HepG2 (cell line): ENCODE results near the gene METTL16. TPM values are rescaled to one million over a fixed set of nuclear protein-coding genes. Genes with fewer than 3 reads are reported as not detected.

ENCODE experiments used
- ATAC-seq: fragments of 200-7000 bp; cut with Tn5 transposase; 3 replicates; pipeline ENCODE4 v1.9.1; 2020; ENCODE audit warnings: mild to moderate bottlenecking, moderate library complexity
- BruUV-seq: library from RNA; stranded (reverse); fragments of 400-500 nt; replicated peaks from 2 replicates; lab custom pipeline; 2021; lab: Mats Ljungman, UMichigan
- CTCF ChIA-PET: fragments of 300-600 bp; formaldehyde crosslinking; extraction: SDS; loops from one replicate; lab custom pipeline; 2021; ENCODE audit warnings: low total read pairs, inconsistent platforms, low intra/inter-chr PET ratio; lab: Yijun Ruan, JAX
- POLR2A ChIA-PET: fragments of 350-600 bp; sonication (Branson Sonifier 250); formaldehyde crosslinking; loops from one replicate; lab custom pipeline; 2020; ENCODE audit warnings: antibody characterized with exemption, inconsistent platforms; lab: Yijun Ruan, JAX
- DNase-seq: peaks from one replicate; pipeline ENCODE4 v3.0.0-alpha.2; 2015; ENCODE audit warnings: low spot score
- FAIRE-seq: peaks from 3 replicates; lab custom pipeline; 2011; peaks lifted over from hg19 to GRCh38; lab: Jason Lieb, UNC
- H2AFZ ChIP-seq: one replicate; pipeline ENCODE4 v1.6.1; 2011; ENCODE audit warnings: low read length, inconsistent platforms
- H3K27ac ChIP-seq: fragments of 300-600 bp; 3 replicates; pipeline ENCODE4 v1.8.0; 2011; ENCODE audit warnings: mixed run types, mild to moderate bottlenecking, mixed read lengths, low read length, inconsistent platforms; ENCODE audit not compliant: insufficient read depth; ENCODE audit errors: extremely low read length
- H3K27me3 ChIP-seq, 2 experiments: fragments of 200-600 bp in 1 of 2; 2 replicates in 1 of 2; 3 replicates in 1 of 2; pipeline versions ENCODE4 v1.6.0 to v1.8.0; 2011; ENCODE audit warnings: low read length in 2 of 2, mild to moderate bottlenecking in 2 of 2, moderate library complexity in 2 of 2, inconsistent platforms in 1 of 2; ENCODE audit not compliant: insufficient read depth in 2 of 2, control insufficient read depth in 1 of 2
- H3K36me3 ChIP-seq, 2 experiments: fragments of 200-600 bp in 1 of 2; replicated peaks in 1 of 2; 2 replicates in 1 of 2; 3 replicates in 1 of 2; pipeline versions ENCODE4 v1.5.1 to v1.8.0; 2011; ENCODE audit warnings: low read length in 2 of 2, inconsistent platforms in 1 of 2; ENCODE audit not compliant: insufficient read depth in 2 of 2, control insufficient read depth in 1 of 2
- H3K4me1 ChIP-seq: 2 replicates; pipeline ENCODE4 v1.5.1; 2012; ENCODE audit warnings: low read length, inconsistent platforms; ENCODE audit not compliant: insufficient read depth
- H3K4me2 ChIP-seq: 2 replicates; pipeline ENCODE4 v1.6.0; 2011; ENCODE audit warnings: low read depth, low read length, inconsistent platforms
- H3K4me3 ChIP-seq, 3 experiments: fragments of 200-600 bp in 1 of 3; sonication (generic), shearing (Covaris generic) in 1 of 3; replicated peaks in 1 of 3; 2 replicates each; pipeline ENCODE4 v1.5.1; 2011 to 2016; ENCODE audit warnings: low read length in 3 of 3, inconsistent platforms in 2 of 3, low read depth in 2 of 3, mild to moderate bottlenecking in 2 of 3, control low read depth in 1 of 3, mixed read lengths in 1 of 3; ENCODE audit not compliant: insufficient read depth in 1 of 3
- H3K79me2 ChIP-seq: one replicate; pipeline ENCODE4 v1.6.1; 2011; ENCODE audit warnings: low read length, inconsistent platforms; ENCODE audit not compliant: insufficient read depth
- H3K9ac ChIP-seq: 2 replicates; pipeline ENCODE4 v1.6.0; 2011; ENCODE audit warnings: mild to moderate bottlenecking, low read depth, low read length, inconsistent platforms; ENCODE audit not compliant: insufficient read depth
- H3K9me3 ChIP-seq: 2 replicates; pipeline ENCODE4 v1.5.1; 2012; ENCODE audit warnings: mild to moderate bottlenecking, low read length
- H4K20me1 ChIP-seq: 2 replicates; pipeline ENCODE4 v1.6.0; 2011; ENCODE audit warnings: inconsistent platforms, mild to moderate bottlenecking, low read length, moderate library complexity; ENCODE audit not compliant: insufficient read depth
- EED ChIP-seq: sonication (generic); formaldehyde crosslinking; IDR thresholded peaks from 2 replicates; pipeline ENCODE4 v1.5.0; 2020; ENCODE audit warnings: mild to moderate bottlenecking, missing genetic modification reagents
- FOXA3 ChIP-seq: IDR thresholded peaks from 2 replicates; pipeline ENCODE4 v1.6.1; 2016; ENCODE audit warnings: missing genetic modification reagents, missing compliant biosample characterization
- GPN1 ChIP-seq: sonication (generic); formaldehyde crosslinking; IDR thresholded peaks from 2 replicates; pipeline ENCODE4 v1.5.1; 2020; ENCODE audit warnings: missing genetic modification reagents, borderline replicate concordance
- HNRNPK ChIP-seq: fragments of 200-400 bp; formaldehyde crosslinking; IDR thresholded peaks from 2 replicates; pipeline ENCODE4 v1.6.1; 2018; ENCODE audit warnings: low read length, low read depth, moderate library complexity, mild to moderate bottlenecking; ENCODE audit not compliant: poor library complexity, severe bottlenecking
- ISX ChIP-seq: sonication (generic); formaldehyde crosslinking; conservative IDR thresholded peaks from 2 replicates; pipeline ENCODE4 v1.5.0; 2020; ENCODE audit warnings: missing genetic modification reagents
- MED1 ChIP-seq: sonication (generic); formaldehyde crosslinking; IDR thresholded peaks from 2 replicates; pipeline ENCODE4 v1.4.0; 2020; ENCODE audit warnings: missing genetic modification reagents
- NONO ChIP-seq, 2 experiments: fragments of 450-650 bp in 1 of 2; sonication (generic) in 1 of 2; formaldehyde crosslinking in 1 of 2; IDR thresholded peaks in 1 of 2; conservative IDR thresholded peaks in 1 of 2; 2 replicates each; pipeline versions ENCODE4 v1.6.1 to v1.8.0; 2017 to 2022; ENCODE audit warnings: mild to moderate bottlenecking in 1 of 2, missing genetic modification reagents in 1 of 2, moderate library complexity in 1 of 2
- PHF5A ChIP-seq: IDR thresholded peaks from one replicate; pipeline ENCODE4 v1.6.1; 2018; ENCODE audit warnings: low read depth, missing genetic modification reagents; ENCODE audit not compliant: unreplicated experiment
- SOX5 ChIP-seq: IDR thresholded peaks from 2 replicates; pipeline ENCODE4 v1.6.1; 2016; ENCODE audit warnings: borderline replicate concordance
- STAT5B ChIP-seq: sonication (generic); formaldehyde crosslinking; IDR thresholded peaks from 2 replicates; pipeline ENCODE4 v1.4.0; 2020; ENCODE audit warnings: missing genetic modification reagents
- TCF7 ChIP-seq: sonication (generic); IDR thresholded peaks from 2 replicates; pipeline ENCODE4 v1.6.1; 2016; ENCODE audit warnings: antibody characterized with exemption, low read depth
- TP53 ChIP-seq: sonication (generic); formaldehyde crosslinking; conservative IDR thresholded peaks from 2 replicates; pipeline ENCODE4 v1.4.0; 2020; ENCODE audit warnings: missing genetic modification reagents
- ZC3H13 ChIP-seq: sonication (generic); formaldehyde crosslinking; IDR thresholded peaks from 2 replicates; pipeline ENCODE4 v1.8.1; 2023; ENCODE audit warnings: mild to moderate bottlenecking, missing genetic modification reagents, moderate library complexity
- ZMAT3 ChIP-seq: sonication (generic); formaldehyde crosslinking; conservative IDR thresholded peaks from 2 replicates; pipeline ENCODE4 v1.7.0; 2021; ENCODE audit warnings: missing genetic modification reagents
- ZNF160 ChIP-seq: sonication (generic); formaldehyde crosslinking; IDR thresholded peaks from 2 replicates; pipeline ENCODE4 v1.8.0; 2022; ENCODE audit warnings: mild to moderate bottlenecking, inconsistent platforms, missing genetic modification reagents
- ZNF432 ChIP-seq: sonication (generic); formaldehyde crosslinking; IDR thresholded peaks from 2 replicates; pipeline ENCODE4 v1.5.0; 2020; ENCODE audit warnings: missing genetic modification reagents, mild to moderate bottlenecking, borderline replicate concordance
- ZNF530 ChIP-seq: sonication (generic); formaldehyde crosslinking; IDR thresholded peaks from 2 replicates; pipeline ENCODE4 v1.5.0; 2020; ENCODE audit warnings: low read depth, mild to moderate bottlenecking, missing genetic modification reagents
- ZNF557 ChIP-seq: sonication (generic); formaldehyde crosslinking; IDR thresholded peaks from 2 replicates; pipeline ENCODE4 v1.4.0; 2020; ENCODE audit warnings: missing genetic modification reagents
- WGBS: methylation state at CpG from one replicate; pipeline ENCODE4 v1.1.6; 2017; ENCODE audit warnings: low lambda C conversion rate; 5-methylcytosine and 5-hydroxymethylcytosine counted together
- in situ Hi-C: cut with HindIII; loops from 2 replicates; pipeline ENCODE4 v1.10.0; 2017; ENCODE audit warnings: low pct_unique_long_range_greater_than_20kb; ENCODE audit not compliant: extremely low pct_ligation_motif_present
- intact Hi-C: fragments of 100-400 bp; cut with micrococcal nuclease; formaldehyde crosslinking; loops from one replicate; pipeline ENCODE4 v1.10.0; 2022; ENCODE audit not compliant: unreplicated experiment
- polyA plus RNA-seq, 8 experiments: library from polyadenylated mRNA; depleted of rRNA in 3 of 8; stranded (reverse) in 7 of 8; unstranded in 1 of 8; fragments of >200 nt; fragmentation: Illumina TruSeq in 4 of 8; extraction: Trizol in 4 of 8; gene quantifications; 2 replicates each; pipeline versions ENCODE4 v1.2.1 to v1.2.3, GENCODE V29; 2011 to 2016; ENCODE audit warnings: low read depth in 4 of 8, missing spikeins in 1 of 8, mixed read lengths in 1 of 8; ENCODE audit not compliant: insufficient read depth in 1 of 8
- total RNA-seq, 5 experiments: library from RNA; depleted of rRNA; stranded (reverse); fragments of >200 nt; fragmentation: Illumina TruSeq; extraction: Trizol; gene quantifications; 2 replicates each; pipeline ENCODE4 v1.2.3, GENCODE V29; 2016; ENCODE audit warnings: low read depth in 1 of 5
- TF ChIP-seq, protein P1 (sequence below): IDR thresholded peaks from 2 replicates; pipeline ENCODE4 v1.6.1; 2016; ENCODE audit warnings: missing genetic modification reagents, missing compliant biosample characterization
- TF ChIP-seq, protein P2 (sequence below): sonication (generic); formaldehyde crosslinking; IDR thresholded peaks from 2 replicates; pipeline ENCODE4 v1.4.0; 2020; ENCODE audit warnings: missing genetic modification reagents, borderline replicate concordance
- TF ChIP-seq, protein P3 (sequence below): sonication (generic); formaldehyde crosslinking; IDR thresholded peaks from 2 replicates; pipeline ENCODE4 v1.9.0; 2021; ENCODE audit warnings: missing genetic modification reagents, mild to moderate bottlenecking, borderline replicate concordance
- TF ChIP-seq, protein P4 (sequence below): sonication (generic); formaldehyde crosslinking; IDR thresholded peaks from 2 replicates; pipeline ENCODE4 v1.4.0; 2020; ENCODE audit warnings: mild to moderate bottlenecking, missing genetic modification reagents

Gene METTL16
- total and polyA plus RNA-seq, 2 of the 13 experiments (the other 11 are each of a cell fraction or from before 2014, with no cell fraction given): 11.6 to 18.5 TPM

DNA sequence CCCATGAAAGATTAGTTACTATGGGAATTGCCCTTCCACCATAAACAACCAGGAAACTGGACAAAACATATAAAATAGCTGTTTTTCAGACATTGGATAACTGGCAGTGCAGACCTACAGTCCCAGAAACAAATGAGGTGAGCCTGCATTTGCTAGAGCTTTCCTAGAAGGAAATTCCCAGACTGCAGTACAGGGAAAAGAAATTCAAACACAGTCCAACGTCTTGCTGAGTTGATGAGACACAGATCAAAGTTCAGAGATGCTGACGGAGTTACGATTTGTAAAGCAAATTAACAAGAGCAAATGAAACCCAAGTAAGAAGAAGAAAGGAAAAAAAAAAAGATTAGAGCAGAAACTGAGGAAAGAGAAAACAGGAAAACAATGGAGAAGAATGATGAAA, 69.5 kb downstream of the METTL16 start (continued):
- TF ChIP-seq NONO (IDR thresholded peaks at IDR 0.05) (no peak), NONO (CRISPR knock-in tag; conservative IDR thresholded peaks at IDR 0.05) (no peak), MED1 (CRISPR knock-in tag) (no peak), SOX5 (CRISPR knock-in tag) (no peak), GPN1 (CRISPR knock-in tag) (no peak), HNRNPK (no peak), ZNF432 (CRISPR knock-in tag) (no peak)
- TF ChIP-seq, protein P1, sequence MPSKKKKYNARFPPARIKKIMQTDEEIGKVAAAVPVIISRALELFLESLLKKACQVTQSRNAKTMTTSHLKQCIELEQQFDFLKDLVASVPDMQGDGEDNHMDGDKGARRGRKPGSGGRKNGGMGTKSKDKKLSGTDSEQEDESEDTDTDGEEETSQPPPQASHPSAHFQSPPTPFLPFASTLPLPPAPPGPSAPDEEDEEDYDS: no peak
- TF ChIP-seq, protein P2, sequence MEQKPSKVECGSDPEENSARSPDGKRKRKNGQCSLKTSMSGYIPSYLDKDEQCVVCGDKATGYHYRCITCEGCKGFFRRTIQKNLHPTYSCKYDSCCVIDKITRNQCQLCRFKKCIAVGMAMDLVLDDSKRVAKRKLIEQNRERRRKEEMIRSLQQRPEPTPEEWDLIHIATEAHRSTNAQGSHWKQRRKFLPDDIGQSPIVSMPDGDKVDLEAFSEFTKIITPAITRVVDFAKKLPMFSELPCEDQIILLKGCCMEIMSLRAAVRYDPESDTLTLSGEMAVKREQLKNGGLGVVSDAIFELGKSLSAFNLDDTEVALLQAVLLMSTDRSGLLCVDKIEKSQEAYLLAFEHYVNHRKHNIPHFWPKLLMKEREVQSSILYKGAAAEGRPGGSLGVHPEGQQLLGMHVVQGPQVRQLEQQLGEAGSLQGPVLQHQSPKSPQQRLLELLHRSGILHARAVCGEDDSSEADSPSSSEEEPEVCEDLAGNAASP (CRISPR knock-in tag): no peak

DNA sequence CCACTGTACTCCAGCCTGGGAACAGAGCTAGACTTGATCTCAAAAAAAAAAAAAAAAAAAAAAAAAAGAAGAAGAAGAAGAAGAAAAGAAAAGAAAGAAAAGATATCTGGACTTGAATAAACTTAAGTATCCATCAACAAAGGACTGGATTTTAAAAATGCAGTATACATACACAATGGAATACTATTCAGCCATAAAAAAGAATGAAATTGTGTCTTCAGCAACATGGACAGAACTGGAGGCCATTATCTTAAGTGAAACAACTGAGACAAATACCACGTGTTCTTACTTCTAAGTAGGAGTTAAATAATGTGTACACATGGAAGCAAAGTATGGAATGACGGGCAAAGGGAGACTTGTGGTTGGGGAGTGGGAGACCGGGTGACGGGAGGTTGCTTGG, 70.8 kb downstream of the METTL16 start:
- H3K4me3 ChIP-seq: no peak overlapping the region
- intact Hi-C loops: no loop called here
- H3K27me3 ChIP-seq: no peaks in the 10 kb centered on the region
- ChIA-PET CTCF (no interaction called here), POLR2A (interaction anchor here (1.2 kb wide), 1 partner anchor 42 kb away, joined by 3 read pairs; no protein-coding TSS in a partner anchor)
- H3K4me2 ChIP-seq: no peak overlapping the region
- no peak for DNase-seq
- no peak overlapping the region for H2AFZ ChIP-seq
- H4K20me1 ChIP-seq: no peaks in the 10 kb centered on the region
- no peaks in the 10 kb centered on the region for H3K9me3 ChIP-seq
- H3K36me3 ChIP-seq: peaks cover 14 to 34% of the 10 kb centered on the region in 2 experiments
- peaks cover 11% of the 10 kb centered on the region for H3K4me1 ChIP-seq
- in situ Hi-C loops: no loop called here
- no peaks in the 10 kb centered on the region for H3K79me2 ChIP-seq
- H3K27ac ChIP-seq: no peak overlapping the region
- BruUV-seq: no TSS peak
- no peak for FAIRE-seq
- 98% methylated on average over 4 of the region's 4 CpGs for WGBS
- no peak overlapping the region for H3K9ac ChIP-seq
- no peak for ATAC-seq
- TF ChIP-seq TCF7 (no peak), EED (CRISPR knock-in tag) (no peak), ZC3H13 (CRISPR knock-in tag) (no peak), ISX (CRISPR knock-in tag) (no peak), PHF5A (no peak), ZNF530 (CRISPR knock-in tag) (no peak), TP53 (no peak), STAT5B (CRISPR knock-in tag) (no peak), ZNF557 (CRISPR knock-in tag) (no peak), ZNF160 (CRISPR knock-in tag) (no peak), FOXA3 (no peak), ZMAT3 (no peak)
- TF ChIP-seq, protein P3, sequence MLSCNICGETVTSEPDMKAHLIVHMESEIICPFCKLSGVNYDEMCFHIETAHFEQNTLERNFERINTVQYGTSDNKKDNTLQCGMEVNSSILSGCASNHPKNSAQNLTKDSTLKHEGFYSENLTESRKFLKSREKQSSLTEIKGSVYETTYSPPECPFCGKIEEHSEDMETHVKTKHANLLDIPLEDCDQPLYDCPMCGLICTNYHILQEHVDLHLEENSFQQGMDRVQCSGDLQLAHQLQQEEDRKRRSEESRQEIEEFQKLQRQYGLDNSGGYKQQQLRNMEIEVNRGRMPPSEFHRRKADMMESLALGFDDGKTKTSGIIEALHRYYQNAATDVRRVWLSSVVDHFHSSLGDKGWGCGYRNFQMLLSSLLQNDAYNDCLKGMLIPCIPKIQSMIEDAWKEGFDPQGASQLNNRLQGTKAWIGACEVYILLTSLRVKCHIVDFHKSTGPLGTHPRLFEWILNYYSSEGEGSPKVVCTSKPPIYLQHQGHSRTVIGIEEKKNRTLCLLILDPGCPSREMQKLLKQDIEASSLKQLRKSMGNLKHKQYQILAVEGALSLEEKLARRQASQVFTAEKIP: no peak
- TF ChIP-seq, protein P4, sequence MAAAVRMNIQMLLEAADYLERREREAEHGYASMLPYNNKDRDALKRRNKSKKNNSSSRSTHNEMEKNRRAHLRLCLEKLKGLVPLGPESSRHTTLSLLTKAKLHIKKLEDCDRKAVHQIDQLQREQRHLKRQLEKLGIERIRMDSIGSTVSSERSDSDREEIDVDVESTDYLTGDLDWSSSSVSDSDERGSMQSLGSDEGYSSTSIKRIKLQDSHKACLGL (CRISPR knock-in tag): no peak
